KOPT-K1 (cell line): Measurements from ENCODE around the gene PSMA5.
"Not testable (repeated sequence)": the region's sequence is repeated elsewhere in the genome, so short reads cannot be mapped to it uniquely, and the experiment has no call there.

Experiments
- H3K27ac ChIP-seq: fragments of 200-600 bp; sonication (generic); 2 replicates; pipeline ENCODE4 v1.5.1; 2016; ENCODE audit warnings: antibody characterized with exemption, mild to moderate bottlenecking, low read depth, low read length; ENCODE audit not compliant: poor library complexity, severe bottlenecking
- H3K36me3 ChIP-seq: fragments of 200-600 bp; sonication (generic); 2 replicates; pipeline ENCODE4 v1.5.1; 2017; ENCODE audit warnings: antibody characterized with exemption, mild to moderate bottlenecking, low read length, moderate library complexity; ENCODE audit not compliant: insufficient read depth
- H3K9me3 ChIP-seq: fragments of 200-600 bp; sonication (generic); 2 replicates; pipeline ENCODE4 v1.5.1; 2017; ENCODE audit warnings: antibody characterized with exemption, low read length, mild to moderate bottlenecking; ENCODE audit not compliant: insufficient read depth, poor library complexity, severe bottlenecking

The PSMA5 gene

DNA sequence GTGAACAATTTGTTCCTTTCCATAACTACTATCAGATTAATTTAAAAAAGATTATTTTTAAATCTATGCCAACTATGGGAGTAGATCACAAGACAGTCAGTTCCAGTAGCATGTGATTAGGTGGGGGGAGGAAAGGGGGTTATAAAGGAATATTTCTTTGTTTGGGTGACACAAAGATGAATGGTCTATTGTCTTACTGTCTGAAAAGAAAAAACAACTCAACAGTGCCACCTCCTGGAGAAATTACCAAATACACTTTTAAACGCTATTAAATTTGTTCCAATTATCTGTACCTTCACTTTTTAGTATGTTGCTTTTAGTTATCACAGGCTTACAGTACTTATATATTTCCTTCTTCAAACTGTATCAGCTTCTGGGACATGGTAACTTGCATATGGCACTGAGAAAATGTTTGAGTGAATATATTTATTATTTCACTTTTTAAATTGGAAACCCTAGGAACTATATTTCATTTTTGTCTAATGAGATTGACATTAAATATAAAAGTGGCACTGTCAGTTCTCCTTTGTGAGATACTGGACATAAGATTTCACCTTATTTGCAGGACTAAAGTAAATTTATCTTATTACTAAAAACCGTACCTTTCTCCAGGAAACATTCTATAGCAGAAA is 26.8 kb downstream of the PSMA5 start:
- Histone ChIP-seq H3K36me3 (peaks cover 40% of the 10 kb centered on the region), H3K27ac (no peak overlapping the region), H3K9me3 (no peaks in the 10 kb centered on the region)

DNA sequence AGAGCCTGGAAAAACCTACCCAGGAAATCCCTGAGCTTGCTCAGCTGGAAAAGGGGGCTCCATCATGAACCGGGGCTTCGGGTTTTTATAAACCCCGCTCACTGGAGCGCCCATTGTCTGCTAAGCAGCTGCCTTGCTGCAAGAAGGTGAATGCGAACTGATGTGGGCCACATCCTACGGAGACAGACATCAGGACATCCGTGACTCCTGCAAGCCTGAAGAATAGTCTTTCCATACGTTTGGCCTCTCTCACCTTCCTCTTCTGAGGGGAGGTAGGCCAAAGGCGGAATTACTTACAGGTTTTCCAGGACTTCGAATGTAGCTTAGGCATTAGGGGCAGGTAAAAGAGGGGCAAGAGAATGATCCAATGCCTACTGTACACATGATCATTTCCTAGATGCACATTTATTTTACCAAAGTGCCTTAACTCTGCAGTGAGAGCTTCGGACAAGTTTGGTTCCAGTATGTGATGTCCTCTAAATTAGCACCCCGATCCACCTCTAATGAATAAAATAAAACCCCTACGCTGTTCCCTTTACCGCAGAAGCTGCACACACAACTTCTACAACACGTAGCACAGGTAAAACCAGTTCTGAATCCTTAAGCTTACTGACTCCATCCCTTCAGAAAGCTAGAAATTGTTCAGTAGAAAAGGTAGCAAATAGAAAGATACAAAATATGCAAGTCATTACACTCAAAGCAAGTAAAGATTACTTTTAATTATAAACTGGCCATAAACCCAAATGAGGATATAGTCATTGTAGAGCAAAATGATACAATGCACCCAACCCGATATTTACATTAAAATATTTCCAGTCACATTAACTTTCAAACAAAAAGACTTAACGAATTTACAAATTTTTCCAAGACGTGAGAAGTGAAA is 27.7 kb downstream of the PSMA5 start:
- peak overlapping the region; percentile 60 for H3K27ac ChIP-seq
- peaks cover 31% of the 10 kb centered on the region for H3K36me3 ChIP-seq
- no peaks in the 10 kb centered on the region for H3K9me3 ChIP-seq

DNA sequence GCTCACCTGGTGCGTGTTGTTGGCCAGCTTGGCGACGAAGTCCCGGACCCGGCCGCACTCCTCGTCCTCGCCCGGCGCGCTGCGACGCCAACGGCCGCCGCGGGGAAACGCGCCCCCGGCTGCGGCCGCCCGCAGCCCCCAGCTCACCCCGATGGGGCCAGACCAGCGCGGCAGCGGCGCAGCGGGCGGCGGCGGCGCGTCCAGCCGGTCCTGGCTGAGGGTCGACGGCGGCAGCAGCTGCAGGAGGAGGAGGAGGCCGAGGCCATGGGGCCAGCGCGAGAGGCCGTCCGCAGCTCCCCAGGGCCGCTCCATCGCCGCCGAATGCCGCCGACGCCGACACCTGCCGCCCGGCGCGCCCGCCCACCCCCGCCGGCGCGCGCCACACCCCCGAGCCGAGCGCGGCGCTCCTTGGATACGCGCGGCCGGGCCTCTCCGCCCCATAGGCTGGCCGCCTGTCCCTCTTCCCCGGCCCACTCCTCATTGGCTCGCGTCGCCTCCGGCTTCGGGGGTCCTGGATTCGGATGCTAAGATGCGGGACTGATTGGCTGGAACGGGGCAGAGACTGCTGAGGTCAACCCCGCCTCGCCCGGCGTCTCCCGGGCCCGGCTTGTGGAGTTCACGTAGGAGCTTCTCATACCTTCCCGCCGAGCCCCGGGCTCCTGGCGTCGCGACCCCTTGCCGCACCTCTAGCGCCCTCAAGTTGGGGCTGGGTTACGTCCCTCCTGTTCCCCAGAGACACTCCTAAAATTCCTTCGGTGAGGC is 28.5 kb downstream of the PSMA5 start, which contains the start of gene SORT1:
Gene SORT1, minus strand, starts transcription at position 338 of the 762 bp plus-strand sequence. Its CDS starts 26 bp downstream, at position 312.
- H3K36me3 ChIP-seq, result peaks cover 24% of the 10 kb centered on the region
- H3K9me3 ChIP-seq, result no peaks in the 10 kb centered on the region
- H3K27ac ChIP-seq, result peak within 1 kb of the TSS; percentile 60

DNA sequence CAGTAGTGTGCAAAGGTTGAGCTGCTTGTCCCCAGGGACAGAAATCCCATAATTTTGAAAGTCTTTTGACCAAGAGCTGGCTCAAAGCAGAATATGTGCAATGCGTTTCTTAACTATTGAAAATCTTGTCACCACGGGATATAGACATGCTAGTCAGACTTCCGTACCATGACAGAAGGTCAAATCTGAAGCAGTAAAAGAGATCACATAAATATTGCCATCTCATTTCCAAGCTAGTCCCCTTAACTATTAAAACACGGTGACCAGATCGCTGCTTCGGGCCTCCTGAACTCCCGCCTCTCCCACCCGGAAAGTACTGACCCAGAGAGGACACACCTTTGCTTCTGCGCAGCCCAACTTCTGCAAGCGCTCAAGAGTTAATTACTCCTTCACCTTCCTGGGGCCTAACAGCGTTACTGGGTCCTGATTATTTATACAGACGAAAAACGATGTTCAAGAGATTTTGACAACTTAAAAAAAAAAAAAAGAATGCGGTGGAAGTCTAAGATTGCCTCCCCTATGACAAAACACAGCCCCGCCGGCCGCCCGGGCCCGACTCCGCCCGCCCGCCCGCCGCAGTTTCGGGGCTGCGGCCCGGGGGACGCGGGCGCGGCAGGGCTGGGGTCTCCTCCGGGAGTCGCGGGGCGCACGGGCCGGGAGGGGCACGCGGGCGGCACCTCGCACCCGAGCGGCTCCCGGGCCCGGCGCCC is 29.2 kb downstream of the PSMA5 start:
- Histone ChIP-seq H3K27ac (peak overlapping the region; percentile 48), H3K9me3 (no peaks in the 10 kb centered on the region), H3K36me3 (peaks cover 16% of the 10 kb centered on the region)

DNA sequence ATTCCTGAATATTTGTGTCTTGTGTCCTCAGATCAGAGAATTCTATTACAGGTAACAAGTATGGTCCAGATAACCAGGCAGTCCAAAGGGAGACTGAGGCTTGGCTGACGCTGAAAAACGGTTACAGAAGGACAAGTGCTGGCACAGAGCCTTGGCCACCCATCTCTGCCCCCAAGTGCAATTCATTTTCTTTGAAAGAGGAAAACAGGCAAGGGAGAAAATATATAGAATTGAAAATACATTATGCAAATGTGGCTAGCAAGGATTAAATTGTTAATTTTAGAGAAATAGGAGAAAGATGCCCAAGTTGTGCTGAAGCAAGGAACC is 29.8 kb downstream of the PSMA5 start:
- Histone ChIP-seq H3K36me3 (peaks cover 11% of the 10 kb centered on the region), H3K9me3 (no peaks in the 10 kb centered on the region), H3K27ac (peak overlapping the region; percentile 48)

DNA sequence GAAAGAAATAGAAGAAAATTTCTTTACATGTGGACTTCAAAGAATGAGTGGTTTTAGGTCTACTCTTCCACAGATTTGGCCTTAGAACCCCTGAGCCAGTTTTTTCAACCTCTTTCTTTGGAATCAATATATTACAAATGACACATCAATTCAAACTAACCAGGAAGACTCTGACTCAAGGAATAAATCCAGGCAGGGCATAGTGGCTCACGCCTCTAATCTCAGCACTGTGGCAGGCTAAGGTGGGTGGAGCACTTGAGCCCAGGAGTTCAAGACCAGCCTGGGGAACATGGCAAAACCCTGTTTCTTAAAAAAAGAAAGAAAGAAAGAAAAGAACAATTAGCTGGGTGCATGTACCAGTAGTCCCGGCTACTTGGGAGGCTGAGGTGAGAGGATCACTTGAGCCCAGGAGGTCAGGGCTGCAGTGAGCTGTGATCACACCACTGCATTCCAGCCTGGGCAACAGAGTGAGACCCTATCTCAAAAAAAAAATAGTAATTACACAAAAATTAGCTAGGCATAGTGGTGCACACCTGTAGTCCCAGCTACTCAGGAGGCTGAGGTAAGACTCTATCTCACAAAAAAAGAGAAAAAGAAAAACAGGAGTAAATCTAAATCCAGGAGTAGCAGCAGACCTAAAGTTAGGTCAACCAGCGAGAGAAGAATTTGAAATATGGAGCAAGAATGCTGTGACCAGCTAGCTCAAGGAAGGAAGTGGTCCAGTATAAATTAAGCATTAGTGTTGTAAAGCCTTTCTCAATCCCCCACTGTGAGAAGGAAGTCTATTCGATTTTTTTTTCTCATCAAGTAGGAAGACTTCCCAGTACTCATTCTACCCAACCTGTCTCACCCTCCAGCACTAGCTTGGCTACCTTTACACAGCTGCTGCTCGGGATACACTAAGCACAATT is 30.4 kb downstream of the PSMA5 start:
- Histone ChIP-seq H3K27ac (no peak overlapping the region), H3K9me3 (no peaks in the 10 kb centered on the region)

DNA sequence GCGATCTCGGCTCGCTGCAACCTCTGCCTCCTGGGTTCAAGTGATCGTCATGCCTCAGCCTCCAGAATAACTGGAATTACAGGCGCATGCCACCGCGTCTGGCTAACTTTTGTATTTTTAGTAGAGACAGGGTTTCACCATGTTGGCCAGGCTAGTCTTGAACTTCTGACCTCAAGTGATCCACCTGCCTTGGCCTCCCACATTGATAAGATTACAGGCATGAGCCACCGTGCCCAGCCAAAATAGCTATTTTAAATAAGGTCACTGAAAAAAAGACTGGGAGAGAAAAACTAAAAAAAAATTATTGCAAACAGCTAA is 31.0 kb downstream of the PSMA5 start:
- H3K36me3 ChIP-seq, H3K9me3 ChIP-seq, H3K27ac ChIP-seq: not testable (repeated sequence)

More for the DNA sequence above, 30.4 kb downstream of the PSMA5 start:
- H3K36me3 ChIP-seq, result peaks cover 5% of the 10 kb centered on the region

DNA sequence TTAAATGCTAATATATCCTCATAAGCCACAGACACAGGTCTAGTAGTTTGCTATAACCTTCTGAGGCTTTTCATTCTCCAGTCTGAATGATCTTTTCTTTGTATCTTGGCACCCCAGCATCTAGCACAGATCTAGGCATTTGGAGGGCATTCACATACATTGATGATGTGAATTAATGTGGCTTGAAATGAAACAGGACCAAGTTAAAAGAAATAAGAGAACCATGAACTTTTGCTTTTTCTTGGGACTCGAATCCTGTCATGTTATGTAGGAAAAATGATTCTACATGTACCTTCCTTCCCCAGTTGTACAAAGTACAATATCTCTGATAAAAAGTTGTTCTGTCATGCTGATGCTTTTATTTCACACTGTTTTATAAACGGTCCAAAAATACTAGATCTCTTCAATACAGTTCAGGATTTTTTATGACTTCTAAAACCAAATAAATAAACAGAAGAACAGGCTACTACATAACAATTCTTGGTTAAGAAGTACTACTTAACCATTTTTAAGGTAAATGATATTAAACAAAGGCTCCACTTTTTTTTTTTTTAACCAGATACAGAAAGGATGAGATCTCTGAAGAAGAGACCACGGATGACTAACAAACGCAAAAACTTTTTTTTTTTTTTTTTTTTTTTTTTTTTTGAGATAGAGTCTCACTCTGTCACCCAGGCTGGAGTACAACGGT is 31.5 kb downstream of the PSMA5 start:
- H3K27ac ChIP-seq, result no peak overlapping the region

DNA sequence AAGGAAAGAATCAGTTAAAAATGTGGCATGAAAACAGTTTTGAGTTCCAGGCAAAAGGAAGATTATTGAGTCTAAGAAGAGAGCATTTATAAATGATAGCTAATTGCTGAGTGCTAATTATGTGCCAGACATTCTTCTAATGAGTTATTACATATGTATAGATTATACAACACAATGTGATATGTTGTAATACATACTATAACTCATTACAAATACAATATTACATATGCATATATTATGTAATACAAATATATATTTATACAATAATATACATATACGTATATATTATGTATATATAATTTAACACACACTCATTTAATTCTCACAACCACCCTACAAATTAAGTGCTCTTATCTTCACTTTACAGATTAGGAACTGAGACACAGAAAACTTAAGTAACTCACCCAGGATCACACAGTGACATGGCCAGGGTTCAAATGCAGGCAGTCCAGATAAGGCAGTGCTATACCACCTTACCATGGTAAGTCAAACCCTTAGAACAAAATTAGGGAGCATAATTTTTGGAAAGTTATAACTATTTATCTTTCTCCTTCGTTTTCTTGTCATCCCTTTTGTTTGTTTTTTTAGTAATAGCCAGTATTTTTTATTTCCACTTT is 32.5 kb downstream of the PSMA5 start:
- H3K36me3 ChIP-seq, result no peaks in the 10 kb centered on the region
- no peak overlapping the region for H3K27ac ChIP-seq
- H3K9me3 ChIP-seq, result no peaks in the 10 kb centered on the region

More for the DNA sequence above, 31.5 kb downstream of the PSMA5 start:
- Histone ChIP-seq H3K36me3 (no peaks in the 10 kb centered on the region), H3K9me3 (no peaks in the 10 kb centered on the region)

DNA sequence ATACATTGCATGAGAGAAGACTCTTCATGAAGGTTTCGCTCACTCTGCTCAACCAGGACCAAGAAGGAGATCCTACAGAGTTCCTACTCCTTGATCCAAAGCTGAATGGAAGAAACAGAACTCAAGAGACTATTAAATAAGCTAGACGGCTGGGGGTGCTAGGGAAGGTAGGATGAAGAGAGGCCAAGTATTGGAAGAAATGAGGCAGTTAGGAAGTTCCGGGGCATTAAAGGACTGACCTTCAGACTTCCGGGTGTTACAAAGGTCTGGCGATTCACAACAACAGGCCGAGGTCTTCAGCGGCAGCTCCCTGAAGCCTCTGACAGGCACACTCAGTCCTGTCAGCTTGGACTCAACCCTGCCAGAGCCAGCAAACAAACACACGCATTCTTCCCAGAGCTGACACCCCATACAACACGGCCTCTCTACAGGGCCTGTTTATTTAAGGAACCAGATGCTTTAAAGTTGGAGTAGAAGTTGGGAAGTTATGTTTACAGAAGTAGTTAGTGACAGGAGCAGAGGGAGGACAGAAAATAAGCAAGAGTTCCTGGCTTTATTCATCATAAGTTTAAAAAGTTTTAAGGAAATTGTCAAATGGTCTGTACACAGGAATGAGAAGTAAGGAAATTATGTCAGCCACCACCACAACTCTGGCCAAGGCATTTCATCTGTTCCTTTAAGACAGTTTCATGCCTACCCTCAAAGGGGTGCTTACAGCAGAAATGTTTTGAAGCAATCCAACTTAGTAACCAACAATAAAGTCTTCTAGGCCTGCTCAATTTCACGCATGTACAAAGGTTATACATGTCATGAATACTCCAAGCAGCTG is 33.2 kb downstream of the PSMA5 start:
- H3K27ac ChIP-seq, result no peak overlapping the region
- H3K36me3 ChIP-seq, result no peaks in the 10 kb centered on the region
- no peaks in the 10 kb centered on the region for H3K9me3 ChIP-seq

DNA sequence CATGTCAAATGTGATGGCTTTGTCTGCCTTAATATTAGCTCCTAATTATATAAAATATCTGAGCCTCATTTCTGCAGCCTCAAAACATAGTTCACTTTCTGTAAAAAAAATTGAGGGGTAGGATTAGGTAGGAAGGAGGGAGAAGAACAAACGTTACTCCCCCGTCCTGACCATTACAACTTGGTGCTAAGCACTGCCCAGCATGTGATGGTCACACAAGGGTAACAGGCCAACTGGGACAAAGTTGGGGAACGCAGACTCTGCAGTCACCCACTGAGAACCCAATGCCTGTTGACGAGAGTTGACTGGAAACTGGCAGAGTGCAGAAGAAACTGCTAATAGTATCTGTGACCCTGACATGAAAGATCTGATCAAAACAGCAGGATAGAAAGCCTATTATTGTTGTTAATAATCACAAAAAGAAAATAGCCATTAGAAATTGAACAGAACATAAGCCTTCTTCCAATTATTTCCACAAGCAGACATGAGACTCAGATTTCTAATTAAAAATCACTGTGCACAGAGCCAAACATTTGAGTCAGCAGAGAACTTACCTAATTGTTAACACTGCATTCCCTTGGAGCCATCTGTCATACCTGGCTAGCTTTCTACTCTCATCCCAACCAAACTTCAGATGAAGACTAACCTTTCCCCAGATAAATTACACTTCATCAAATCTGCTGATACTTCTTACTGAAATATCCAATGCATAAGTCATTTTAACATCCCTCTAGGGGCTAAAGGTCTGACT is 34.0 kb downstream of the PSMA5 start:
- Histone ChIP-seq H3K27ac (no peak overlapping the region), H3K9me3 (no peaks in the 10 kb centered on the region), H3K36me3 (no peaks in the 10 kb centered on the region)

DNA sequence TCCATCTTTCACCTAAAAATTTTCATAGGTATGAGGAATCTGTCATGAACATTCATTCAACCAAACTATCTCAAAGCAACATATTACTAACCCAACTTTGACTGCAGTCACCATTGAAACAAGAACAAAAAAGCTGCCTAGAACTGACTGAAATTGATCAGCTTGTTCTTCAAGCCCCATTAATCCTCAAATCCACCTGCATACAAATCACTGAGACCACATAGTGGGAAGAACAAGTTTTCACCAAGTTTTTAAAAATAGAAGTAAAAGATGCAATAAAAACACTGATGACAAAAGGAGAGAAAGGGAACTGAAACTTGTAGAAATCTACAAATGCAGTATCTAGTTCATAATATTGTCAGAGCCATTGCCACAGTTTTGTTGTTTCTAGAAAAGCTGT is 34.6 kb downstream of the PSMA5 start:
- no peaks in the 10 kb centered on the region for H3K36me3 ChIP-seq
- H3K27ac ChIP-seq, result no peak overlapping the region
- H3K9me3 ChIP-seq, result no peaks in the 10 kb centered on the region
